K562 (cell line): ENCODE data around the gene SLC24A3.

Source experiments
- CREM ChIP-seq: IDR thresholded peaks from 2 replicates; pipeline ENCODE4 v1.6.1; 2014; ENCODE audit warnings: antibody characterized with exemption, low read depth
- CTCF ChIP-seq, 3 experiments: IDR thresholded peaks in 2 of 3; conservative IDR thresholded peaks in 1 of 3; 2 replicates each; pipeline ENCODE4 v1.5.1; 2011 to 2012; ENCODE audit warnings: low read length in 3 of 3, mild to moderate bottlenecking in 3 of 3, control low read depth in 2 of 3, improper control_type of control experiment in 1 of 3, inconsistent platforms in 1 of 3, low read depth in 1 of 3, mixed read lengths in 1 of 3, moderate library complexity in 1 of 3; ENCODE audit not compliant: insufficient read depth in 2 of 3
- E2F4 ChIP-seq: sonication (generic); formaldehyde crosslinking; IDR thresholded peaks from 2 replicates; pipeline ENCODE4 v1.8.0; 2022; ENCODE audit warnings: mild to moderate bottlenecking, low read depth, missing genetic modification reagents
- ZZZ3 ChIP-seq: fragments of 450-650 bp; IDR thresholded peaks from 2 replicates; pipeline ENCODE4 v1.6.1; 2016; ENCODE audit warnings: antibody characterized with exemption, mild to moderate bottlenecking, moderate library complexity

- no peak for TF ChIP-seq CTCF (IDR thresholded peaks at IDR 0.05 in 2 of 3, conservative IDR thresholded peaks at IDR 0.05 in 1 of 3; ENCODE audit: insufficient read depth in 2 of 3, low read depth in 1 of 3, low read length in 3 of 3)
- no peak for TF ChIP-seq CREM
- TF ChIP-seq ZZZ3 = no peak
- no peak for TF ChIP-seq E2F4 (CRISPR knock-in tag)
Observed at GRCh38 chr20:19508449-19508848, 296.0 kb downstream of the SLC24A3 start.
